Liver (tissue), 3 donors: Measurements from ENCODE around the gene NAXE.

Experiments
- CTCF ChIP-seq: fragments of 150-350 bp; IDR thresholded peaks from 2 replicates; pipeline ENCODE4 v1.5.1; 2017; ENCODE audit warnings: improper control_type of control experiment, low read depth, low read length; ENCODE audit not compliant: missing input control
- GABPA ChIP-seq, 2 donors: IDR thresholded peaks in 1 of 2; conservative IDR thresholded peaks in 1 of 2; 2 replicates each; pipeline ENCODE4 v1.6.1; 2016; ENCODE audit warnings: antibody characterized with exemption in 2 of 2, mild to moderate bottlenecking in 1 of 2, moderate library complexity in 1 of 2
- RAD21 ChIP-seq, 2 donors: IDR thresholded peaks; 2 replicates each; pipeline ENCODE4 v1.6.1; 2016; ENCODE audit warnings: antibody characterized with exemption in 2 of 2, mild to moderate bottlenecking in 2 of 2
- SP1 ChIP-seq: IDR thresholded peaks from 2 replicates; pipeline ENCODE4 v1.6.1; 2018; ENCODE audit warnings: antibody characterized with exemption, mild to moderate bottlenecking
- TAF1 ChIP-seq: conservative IDR thresholded peaks from 2 replicates; pipeline ENCODE4 v1.6.1; 2016; ENCODE audit warnings: antibody characterized with exemption, mild to moderate bottlenecking
- donor health status: healthy.
- donor health status: healthy.

GRCh38 chr1:156598731-156599432, 7.3 kb downstream of the NAXE start:
- no peak for TF ChIP-seq GABPA (IDR thresholded peaks at IDR 0.05 in 1 of 2, conservative IDR thresholded peaks at IDR 0.05 in 1 of 2)
- no peak for TF ChIP-seq CTCF
- no peak for TF ChIP-seq SP1
- no peak for TF ChIP-seq RAD21 (IDR thresholded peaks at IDR 0.05)
- TF ChIP-seq TAF1 = no peak
